ENCODE results near the gene CUX1.
"Not testable (repeated sequence)": the region's sequence is repeated elsewhere in the genome, so short reads cannot be mapped to it uniquely, and the experiment has no call there.

Gene CUX1

DNA sequence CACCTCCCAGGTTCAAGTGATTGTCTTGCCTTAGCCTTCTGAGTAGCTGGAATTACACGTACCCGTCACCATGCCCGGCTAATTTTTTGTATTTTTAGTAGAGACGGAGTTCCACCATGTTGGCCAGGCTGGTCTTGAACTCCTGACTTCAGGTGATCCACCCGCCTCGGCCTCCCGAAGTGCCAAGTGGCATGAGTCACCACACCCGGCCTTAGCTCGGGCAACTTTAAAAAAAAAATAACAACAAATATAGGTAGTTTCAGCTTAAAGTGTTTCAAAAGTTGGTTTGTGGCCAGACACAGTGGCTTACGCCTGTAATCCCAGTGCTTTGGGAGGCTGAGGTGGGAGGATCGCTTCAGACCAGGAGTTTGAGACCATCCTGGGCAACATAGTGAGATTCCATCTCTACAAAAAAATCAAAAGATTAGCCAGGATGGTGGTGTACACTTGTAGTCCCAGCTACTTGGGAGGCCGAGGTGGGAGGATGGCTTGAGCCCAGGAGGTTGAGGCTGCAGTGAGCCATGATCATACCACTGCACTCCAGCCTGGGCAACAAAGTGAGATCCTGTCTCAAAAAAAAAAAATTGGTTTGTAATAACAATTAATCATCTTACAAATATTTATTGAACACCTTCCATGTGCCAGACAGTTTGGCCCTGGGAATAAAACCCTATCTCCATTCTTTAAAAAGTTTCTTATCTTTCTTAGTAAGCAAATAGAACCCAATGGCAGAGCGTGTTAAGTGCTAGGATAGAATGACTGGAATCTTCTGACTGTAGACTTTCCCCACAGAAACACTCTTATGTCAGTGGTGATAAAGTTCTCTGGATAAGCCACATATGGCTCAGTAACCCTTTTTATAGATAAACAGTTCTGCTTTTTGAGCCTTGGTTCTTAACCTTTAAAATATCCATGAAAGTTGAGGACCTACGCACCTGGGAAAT is 104.4 kb downstream of the CUX1 start:
- not testable (repeated sequence) for DNase-seq

DNA sequence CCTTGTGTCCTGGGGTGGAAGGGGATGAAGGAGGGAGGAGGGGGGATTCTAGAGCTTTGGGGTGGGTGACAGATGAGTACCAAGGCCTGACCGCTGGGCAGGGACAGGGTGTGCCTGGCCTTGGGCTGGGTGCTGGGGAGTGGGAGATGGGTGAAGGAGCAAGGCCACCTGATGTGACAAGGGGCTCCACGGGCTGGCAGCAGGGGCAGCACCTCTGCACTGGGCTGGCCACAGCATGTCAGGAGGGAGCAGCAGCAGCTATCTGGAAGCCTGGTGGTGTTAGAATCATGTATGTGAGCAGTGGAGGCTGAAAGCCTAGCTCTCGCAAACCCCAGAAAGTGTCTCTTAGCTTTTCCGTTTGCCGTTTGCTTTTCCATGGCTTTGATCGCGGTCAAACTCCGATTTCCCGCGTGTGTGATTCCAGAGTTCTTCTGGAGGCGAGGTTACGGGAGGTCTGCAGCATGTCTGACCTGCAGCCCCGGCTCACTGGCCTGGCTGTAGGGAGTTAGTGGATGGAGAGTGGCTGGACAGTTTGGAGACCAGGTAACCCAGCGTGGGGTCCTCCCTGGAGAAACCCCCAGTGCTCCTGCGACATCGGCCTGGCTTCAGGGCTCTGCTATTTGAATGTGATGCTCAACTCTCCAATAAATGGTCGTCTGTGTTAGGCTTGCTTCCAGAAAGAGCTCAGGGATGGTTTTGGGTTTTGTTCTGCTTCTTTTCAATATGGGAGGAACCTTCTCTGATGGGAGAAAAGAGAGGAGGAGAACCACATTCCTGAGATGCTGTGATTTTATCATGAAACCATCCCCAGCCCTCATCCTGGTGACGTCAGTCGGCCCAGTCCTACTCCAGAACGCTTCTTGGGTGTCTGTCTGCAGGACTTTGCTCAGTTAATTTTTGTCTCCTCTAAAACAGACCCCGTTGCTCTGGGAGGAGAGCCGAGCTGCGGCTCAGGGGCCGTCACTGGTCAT is 105.5 kb downstream of the CUX1 start:
- DNase-seq = no peak

DNA sequence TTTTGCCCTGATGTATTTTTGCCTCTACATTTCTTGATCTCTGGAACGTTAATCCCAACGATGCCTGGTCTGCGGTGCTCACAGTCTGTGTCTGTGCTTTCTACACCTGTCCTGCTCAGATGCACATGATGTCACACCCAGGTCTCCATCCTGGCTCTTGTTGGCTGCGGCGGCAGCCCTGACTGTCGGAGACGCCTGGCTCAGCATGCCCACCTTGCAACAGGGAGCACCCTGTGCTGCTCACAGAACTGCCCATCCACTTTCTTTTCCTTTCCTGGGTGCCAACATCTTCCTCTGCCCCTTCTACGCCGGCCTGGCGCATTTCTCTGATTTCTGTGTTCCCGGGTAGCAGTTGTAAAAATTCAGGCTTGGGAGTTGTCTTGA is 106.2 kb downstream of the CUX1 start:
- DNase-seq = no peak

DNA sequence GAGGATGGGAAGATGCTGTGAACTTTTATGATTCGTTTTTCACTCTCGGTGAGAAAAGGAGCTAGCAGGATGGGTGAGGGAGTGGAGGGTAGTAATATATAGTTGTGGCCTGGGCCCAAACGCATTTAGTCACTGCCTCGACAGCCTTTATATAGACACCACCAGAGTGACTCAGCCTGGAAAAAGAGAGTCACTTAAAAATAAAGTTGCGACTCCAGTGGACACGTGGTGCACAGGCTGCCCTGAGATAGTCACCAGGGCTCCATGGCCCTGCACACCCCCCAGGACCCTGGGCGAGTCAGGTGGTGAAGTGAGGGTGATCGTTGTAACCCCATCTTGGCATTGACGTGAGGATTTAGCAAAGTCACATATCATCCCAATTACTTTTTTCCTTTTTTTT is 106.7 kb downstream of the CUX1 start:
- no peak for DNase-seq

DNA sequence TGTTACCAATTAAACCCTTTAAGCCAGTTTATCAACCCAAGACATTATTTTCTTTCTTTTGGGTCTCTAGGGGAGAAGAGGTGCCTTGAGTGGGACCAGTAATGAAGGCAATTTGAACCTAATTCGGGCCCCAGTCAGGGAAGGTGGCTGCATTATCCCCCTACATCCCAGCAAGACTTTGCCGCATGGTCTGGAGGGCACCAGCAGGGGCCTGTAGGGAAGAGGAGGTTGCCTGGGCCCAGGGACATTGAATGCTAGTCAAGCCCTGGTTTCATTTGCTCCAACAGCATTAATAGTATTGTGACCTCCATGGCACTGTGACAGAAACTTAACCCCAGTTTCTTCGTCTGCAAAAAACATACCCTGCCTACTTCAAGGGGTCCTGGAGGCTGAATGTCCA is 108.8 kb downstream of the CUX1 start:
- no peak for DNase-seq

- DNase-seq = no peak
Measured at GRCh38 chr7:101927389-101927788, 110.0 kb downstream of the CUX1 start.

DNA sequence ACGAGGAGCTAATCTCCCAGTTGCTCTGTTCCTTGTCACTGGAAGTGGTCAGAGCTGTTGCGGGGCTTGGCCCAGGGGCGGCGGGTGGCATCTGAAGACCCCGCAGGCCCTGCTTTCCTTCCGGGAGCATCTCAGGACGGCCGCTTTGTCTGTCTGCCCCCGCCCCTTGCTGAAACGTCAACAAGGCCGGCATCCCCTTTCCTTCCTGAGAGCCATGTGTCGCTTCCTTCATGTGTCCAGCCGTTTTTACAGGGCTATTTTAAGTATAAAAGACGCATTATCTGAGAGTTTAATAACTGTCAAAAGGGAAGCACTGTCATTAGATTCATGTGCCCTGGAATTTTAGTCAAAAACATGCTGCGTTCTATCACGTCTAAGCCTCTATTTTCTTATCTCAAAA is 110.4 kb downstream of the CUX1 start:
- no peak for DNase-seq

DNA sequence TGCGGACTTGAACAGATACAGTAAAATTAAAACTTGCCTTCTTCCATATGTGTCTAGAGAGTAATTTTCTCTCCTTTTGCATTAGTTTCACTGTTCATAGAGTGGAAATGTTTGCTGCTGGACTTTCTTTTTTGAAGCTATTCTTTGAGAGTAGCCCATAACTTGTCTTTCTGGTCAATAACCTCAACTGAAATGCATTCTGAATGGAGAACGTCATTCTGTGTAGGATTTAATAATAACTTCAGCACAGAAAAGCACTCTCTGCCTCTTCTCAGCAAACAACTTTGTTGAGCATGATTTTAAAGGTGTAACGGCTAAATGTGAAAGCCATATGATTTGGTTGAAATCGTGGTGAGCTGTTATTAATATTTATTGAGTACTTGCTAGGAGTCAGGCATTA is 111.8 kb downstream of the CUX1 start:
- no peak for DNase-seq

DNA sequence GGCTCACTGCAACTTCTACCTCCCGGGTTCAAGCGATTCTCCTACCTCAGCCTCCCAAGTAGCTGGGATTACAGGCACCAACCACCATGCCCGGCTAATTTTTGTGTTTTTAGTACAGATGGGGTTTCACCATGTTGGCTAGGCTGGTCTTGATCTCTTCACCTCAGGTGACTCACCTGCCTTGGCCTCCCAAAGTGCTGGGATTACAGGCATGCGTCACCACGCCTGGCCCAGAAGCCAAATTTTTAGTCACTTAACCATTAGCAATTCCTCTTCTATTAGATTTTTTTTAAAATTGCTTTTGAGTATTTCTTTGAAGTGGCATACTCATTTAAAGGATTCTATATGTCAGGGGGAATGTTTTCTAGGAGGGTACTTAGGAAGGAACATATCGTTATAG is 112.5 kb downstream of the CUX1 start:
- not testable (repeated sequence) for DNase-seq

DNA sequence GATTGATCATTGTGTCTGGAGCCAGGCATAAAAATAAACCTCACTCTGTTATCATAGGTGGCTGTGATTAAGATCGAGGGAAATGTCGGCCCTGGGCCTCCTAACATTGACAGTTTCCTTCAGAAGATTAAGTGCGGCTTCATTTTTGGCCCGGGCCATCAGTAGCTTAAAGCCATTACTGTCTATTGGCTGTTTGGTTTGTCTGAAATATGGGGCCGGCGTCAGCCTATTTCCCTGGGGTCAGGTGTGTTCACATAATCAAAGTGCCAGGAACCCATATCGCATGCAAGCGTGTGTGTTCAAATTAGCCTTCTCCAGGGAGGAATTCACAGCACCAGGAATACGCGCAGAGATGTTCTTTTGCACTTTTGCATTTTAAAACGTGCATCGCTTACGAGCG is 114.7 kb downstream of the CUX1 start:
- no peak for DNase-seq

- no peak for DNase-seq
Measured at GRCh38 chr7:101933028-101933427, 115.6 kb downstream of the CUX1 start.

- DNase-seq = no peak
Measured at GRCh38 chr7:101933688-101934121, 116.3 kb downstream of the CUX1 start.

DNA sequence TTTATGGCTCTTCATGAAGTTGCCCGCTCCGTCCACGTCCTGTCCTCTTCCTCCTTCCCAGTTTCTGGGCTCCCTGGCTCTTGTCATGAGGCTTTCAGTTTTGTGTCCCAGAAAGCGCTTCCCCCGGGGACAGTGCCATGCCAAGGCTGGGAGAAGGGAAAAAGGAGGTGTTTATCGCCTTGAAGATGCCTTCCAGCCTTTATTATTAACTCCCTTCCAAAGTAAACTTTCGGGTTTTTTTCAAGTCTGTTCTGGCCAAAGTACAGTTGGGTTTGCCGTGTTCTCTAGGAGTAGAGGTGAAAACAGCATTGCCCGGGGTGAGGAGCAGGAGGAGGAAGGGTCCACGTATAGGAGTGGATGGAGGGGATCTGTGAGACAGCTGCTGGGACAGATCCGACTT is 117.2 kb downstream of the CUX1 start:
- DNase-seq = no peak

GRCh38 chr7:101935521-101936141 is 118.2 kb downstream of the CUX1 start:
- DNase-seq = no peak

DNA sequence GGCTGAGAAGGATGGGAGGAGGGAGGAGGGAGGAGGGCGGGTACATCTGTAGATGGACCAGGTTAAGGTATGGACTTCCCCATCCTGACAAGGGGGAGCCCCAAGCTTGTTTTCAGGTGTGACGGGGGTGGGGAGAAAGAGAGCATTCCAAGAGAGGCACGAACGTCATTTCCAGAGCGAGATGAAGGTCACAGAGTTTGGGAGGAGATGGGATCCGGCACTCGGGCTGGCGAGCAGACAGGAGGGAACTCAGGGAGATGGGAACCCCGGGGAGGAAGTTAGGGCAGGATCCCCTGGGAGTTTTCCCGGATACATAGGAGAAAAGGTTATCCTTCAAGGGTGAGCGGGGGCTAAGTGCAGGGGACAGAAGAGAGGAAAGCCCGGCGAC is 118.8 kb downstream of the CUX1 start:
- no peak for DNase-seq

- DNase-seq = no peak
Measured at GRCh38 chr7:101936611-101937231, 119.3 kb downstream of the CUX1 start.

DNA sequence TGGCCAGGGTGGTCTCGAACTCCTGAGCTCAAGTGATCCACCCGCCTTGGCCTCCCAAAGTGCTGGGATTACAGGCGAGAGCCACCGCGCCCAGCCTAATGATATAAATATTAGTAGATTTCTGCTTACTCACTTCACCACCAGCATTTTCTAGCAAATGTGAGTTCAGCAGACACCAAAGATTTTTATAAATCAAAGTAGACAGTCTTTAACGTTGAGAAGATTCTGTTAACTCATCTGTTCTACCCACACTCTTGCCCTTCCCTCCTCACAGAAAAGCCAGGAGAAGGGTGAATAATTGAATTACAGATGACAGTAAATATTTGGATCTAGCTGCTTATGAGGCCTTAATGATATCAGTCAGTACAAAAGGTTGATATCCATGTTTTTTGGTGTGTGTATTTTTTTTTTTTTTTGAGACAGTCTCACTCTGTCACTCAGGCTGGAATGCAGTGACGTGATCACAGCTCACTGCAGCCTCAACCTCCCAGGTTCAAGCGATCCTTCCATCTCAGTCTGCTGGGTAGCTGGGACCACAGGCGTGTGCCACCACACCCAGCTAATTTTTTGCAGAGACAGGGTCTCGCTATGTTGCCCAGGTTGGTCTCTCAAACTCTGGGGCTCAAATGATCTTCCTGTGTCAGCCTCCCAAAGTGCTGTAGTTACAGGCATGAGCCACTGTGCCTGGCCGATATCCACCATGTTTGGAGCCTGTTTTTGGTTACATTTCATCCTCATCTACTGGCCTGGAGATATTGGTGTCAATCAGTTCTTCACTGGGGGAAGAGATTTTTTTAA is 120.5 kb downstream of the CUX1 start:
- no peak for DNase-seq

DNA sequence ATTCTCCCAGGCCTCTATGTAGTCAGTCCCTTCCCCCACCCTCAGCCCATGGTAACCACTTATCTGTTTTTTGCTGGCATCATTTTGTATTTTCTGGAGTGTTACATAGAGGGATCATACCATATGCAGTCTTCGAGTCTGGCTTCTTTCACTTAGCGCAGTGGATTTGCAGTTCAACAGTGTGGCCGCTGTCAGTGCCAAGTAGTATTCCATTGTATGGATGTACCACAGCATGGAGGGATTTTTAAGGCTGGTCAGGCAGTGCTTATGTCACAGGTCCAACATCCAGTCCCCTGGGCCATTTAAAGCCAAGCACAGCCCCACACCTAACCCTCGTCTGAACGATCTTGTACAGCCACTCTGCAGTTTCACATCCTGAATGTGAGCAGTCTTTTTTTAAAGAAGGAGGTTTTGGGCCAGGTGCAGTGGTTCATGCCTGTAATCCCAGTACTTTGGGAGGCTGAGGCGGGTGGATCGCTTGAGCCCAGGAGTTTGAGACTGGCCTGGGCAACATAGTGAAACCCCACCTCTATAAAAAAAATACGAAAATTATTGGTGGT is 121.8 kb downstream of the CUX1 start:
- DNase-seq = no peak

DNA sequence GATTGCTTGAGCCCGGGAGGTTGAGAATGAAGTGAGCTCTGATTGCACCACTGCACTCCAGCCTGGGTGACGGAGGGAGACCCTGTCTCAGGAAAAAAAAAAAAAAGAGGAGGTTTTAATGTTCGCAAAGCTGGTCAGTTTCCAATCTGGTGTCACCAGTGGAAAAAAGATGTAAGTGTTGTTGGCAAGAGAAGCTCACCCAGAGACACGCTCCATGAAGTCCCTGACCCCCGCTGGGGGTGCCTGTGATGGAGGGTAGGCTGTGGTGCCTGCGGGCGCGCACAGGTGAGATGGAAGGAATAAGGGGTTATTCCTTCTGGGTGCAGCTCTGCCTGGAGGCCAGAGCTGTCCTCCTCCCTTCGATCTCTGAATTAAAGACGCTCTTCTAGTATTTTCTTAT is 122.7 kb downstream of the CUX1 start:
- no peak for DNase-seq

DNA sequence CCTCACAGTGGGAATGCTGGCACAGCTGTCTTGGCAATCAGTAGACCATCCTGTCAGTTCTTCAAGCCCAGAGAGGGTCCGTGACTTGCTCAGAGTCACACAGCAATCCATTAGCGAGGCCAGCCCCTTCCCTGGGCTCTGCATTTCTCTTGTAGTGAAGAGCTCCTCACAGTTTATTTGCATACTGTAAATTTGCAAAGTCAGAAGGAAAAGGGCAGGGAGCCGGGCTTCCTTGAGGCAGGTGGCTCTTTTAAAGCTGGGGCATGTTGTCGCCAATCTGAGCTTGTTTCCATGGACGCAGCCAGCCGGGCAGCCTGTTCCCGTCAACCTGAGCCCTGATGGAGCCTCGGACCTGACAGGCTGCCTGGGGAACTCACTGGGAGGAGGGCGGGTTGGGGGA is 123.4 kb downstream of the CUX1 start:
- DNase-seq = no peak
